Upper lobe of right lung (tissue), 1 donor: ENCODE results near the gene PNLIP. TPM values are rescaled to one million over a fixed set of nuclear protein-coding genes. Genes with fewer than 3 reads are reported as not detected.

Source experiments
- ATAC-seq: fragments of 200-7000 bp; cut with Tn5 transposase; one replicate; pipeline ENCODE4 v1.9.1; 2020; ENCODE audit warnings: mild to moderate bottlenecking, moderate library complexity
- DNase-seq: peaks from one replicate; pipeline ENCODE4 v3.0.0-alpha.2; 2020
- H3K27ac ChIP-seq: fragments of 200-600 bp; one replicate; pipeline ENCODE4 v1.8.0; 2022
- H3K27me3 ChIP-seq: fragments of 200-600 bp; one replicate; pipeline ENCODE4 v1.8.0; 2022; ENCODE audit warnings: mild to moderate bottlenecking
- H3K36me3 ChIP-seq: fragments of 200-600 bp; one replicate; pipeline ENCODE4 v1.8.0; 2022
- H3K4me1 ChIP-seq: fragments of 200-600 bp; one replicate; pipeline ENCODE4 v1.8.0; 2022
- H3K4me3 ChIP-seq: fragments of 200-600 bp; one replicate; pipeline ENCODE4 v1.8.0; 2022; ENCODE audit warnings: mild to moderate bottlenecking
- H3K9me3 ChIP-seq: fragments of 200-600 bp; one replicate; pipeline ENCODE4 v1.8.0; 2022
- intact Hi-C: fragments of 100-400 bp; cut with DNase I; formaldehyde crosslinking; loops from one replicate; pipeline ENCODE4 v1.11.0; 2022
- total RNA-seq: library from RNA; stranded (reverse); fragmentation: NEBNext Ultra II Directional; extraction: Animal tissue kit (Norgen Biotek cat#: 25700); gene quantifications from one replicate; pipeline ENCODE4 v1.2.1, GENCODE V29; 2021
- TF ChIP-seq, protein P1 (sequence below): fragments of 200-600 bp; IDR thresholded peaks from one replicate; pipeline ENCODE4 v1.8.0; 2022; ENCODE audit warnings: antibody characterized with exemption
- donor health status: DM: no; HTN: yes; CAD: no; lungs with severe emphysema.

The PNLIP gene
- total RNA-seq, 1 donor from 2014 or later = not detected

DNA sequence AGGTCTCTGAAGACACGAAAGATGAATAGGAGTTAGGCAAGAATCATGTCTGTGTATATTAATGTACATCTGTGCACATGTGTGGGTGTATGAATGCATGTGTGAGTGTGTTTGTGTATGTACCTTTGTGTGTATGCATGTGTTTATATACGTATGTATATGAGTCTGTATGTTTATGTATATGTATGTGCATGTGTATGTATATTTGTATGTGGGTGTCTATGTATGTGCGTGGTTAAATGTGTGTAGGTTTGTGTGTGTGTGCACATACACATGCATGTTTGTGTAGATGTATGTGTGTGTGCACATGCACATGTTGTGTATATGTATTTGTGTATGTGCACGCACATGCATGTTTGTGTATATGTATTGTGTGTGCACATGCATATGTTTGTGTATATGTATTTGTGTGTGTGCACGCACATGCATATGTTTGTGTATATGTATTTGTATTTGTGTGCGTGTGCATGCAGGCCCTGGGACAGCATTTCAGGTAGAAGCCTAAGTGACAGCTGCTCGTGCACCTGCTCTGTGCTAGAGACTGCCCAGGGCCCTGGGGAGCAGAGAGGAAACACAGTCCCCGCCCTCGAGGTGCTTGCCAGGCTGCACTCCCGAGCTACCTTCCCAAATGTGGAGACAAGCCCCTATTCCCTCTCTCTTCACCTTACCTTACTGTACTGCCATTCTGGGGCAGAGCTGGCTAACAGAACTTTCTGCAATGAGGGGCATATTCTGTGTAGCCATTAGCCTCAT lies 57.1 kb downstream of the PNLIP start:
- ATAC-seq = no peak
- Histone ChIP-seq H3K36me3 (no peaks in the 10 kb centered on the region), H3K4me1 (no peaks in the 10 kb centered on the region), H3K27ac (no peak overlapping the region), H3K27me3 (no peaks in the 10 kb centered on the region), H3K9me3 (no peaks in the 10 kb centered on the region), H3K4me3 (no peak overlapping the region)
- DNase-seq = no peak
- TF ChIP-seq, protein P1, sequence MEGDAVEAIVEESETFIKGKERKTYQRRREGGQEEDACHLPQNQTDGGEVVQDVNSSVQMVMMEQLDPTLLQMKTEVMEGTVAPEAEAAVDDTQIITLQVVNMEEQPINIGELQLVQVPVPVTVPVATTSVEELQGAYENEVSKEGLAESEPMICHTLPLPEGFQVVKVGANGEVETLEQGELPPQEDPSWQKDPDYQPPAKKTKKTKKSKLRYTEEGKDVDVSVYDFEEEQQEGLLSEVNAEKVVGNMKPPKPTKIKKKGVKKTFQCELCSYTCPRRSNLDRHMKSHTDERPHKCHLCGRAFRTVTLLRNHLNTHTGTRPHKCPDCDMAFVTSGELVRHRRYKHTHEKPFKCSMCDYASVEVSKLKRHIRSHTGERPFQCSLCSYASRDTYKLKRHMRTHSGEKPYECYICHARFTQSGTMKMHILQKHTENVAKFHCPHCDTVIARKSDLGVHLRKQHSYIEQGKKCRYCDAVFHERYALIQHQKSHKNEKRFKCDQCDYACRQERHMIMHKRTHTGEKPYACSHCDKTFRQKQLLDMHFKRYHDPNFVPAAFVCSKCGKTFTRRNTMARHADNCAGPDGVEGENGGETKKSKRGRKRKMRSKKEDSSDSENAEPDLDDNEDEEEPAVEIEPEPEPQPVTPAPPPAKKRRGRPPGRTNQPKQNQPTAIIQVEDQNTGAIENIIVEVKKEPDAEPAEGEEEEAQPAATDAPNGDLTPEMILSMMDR = no peak
- intact Hi-C loops = no loop called here

DNA sequence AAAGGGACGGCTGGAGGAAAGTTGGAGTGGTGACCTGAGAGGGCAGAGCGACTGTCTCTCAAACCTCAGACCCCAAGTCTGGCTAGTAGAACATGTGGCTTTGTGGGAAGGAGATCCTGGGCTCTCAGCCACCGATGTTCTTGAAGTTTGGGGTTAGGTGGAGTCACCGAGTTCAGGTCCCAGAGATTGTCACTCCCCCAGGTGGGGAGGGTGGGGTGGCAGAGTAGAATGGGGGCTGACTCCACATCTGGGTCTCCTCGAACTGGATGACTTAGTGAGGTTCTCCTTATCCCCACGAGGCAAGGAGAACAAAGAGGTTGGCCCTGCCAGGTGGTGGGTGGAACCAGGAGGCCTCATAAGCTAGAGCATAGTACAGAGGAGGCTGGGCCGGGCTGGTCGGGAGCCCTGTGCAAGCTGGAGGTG lies 60.3 kb downstream of the PNLIP start:
- Histone ChIP-seq H3K27ac (no peak overlapping the region), H3K9me3 (no peaks in the 10 kb centered on the region), H3K36me3 (no peaks in the 10 kb centered on the region), H3K4me3 (no peak overlapping the region), H3K27me3 (peaks cover 14% of the 10 kb centered on the region), H3K4me1 (no peaks in the 10 kb centered on the region)
- TF ChIP-seq, protein P1 = no peak
- ATAC-seq (no peak), DNase-seq (no peak)
- intact Hi-C loops = no loop called here

DNA sequence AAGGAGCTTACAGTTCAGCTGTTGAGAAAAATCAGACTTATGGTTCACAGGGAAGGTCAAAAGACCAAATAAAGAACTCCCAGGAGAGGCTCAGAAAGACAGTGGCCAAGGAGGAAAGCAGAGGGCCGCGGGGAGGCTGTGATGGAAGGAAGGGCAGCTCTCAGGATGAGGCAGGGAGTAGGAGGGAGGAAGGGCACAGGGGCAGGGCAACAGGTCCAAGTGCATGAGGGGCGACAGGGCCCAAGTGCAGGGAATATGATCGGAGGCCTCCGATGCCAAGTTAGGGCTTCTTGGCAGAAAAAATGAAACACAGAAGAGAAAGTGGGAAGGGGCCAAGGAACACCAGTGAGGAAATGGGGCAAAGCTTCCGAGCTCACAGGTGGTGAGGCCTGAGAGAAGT lies 61.6 kb downstream of the PNLIP start:
- Histone ChIP-seq H3K4me1 (no peaks in the 10 kb centered on the region), H3K9me3 (no peaks in the 10 kb centered on the region), H3K27me3 (peaks cover 19% of the 10 kb centered on the region), H3K36me3 (no peaks in the 10 kb centered on the region), H3K27ac (no peak overlapping the region), H3K4me3 (no peak overlapping the region)
- intact Hi-C loops = no loop called here
- TF ChIP-seq, protein P1 = no peak
- ATAC-seq = no peak
- no peak for DNase-seq

DNA sequence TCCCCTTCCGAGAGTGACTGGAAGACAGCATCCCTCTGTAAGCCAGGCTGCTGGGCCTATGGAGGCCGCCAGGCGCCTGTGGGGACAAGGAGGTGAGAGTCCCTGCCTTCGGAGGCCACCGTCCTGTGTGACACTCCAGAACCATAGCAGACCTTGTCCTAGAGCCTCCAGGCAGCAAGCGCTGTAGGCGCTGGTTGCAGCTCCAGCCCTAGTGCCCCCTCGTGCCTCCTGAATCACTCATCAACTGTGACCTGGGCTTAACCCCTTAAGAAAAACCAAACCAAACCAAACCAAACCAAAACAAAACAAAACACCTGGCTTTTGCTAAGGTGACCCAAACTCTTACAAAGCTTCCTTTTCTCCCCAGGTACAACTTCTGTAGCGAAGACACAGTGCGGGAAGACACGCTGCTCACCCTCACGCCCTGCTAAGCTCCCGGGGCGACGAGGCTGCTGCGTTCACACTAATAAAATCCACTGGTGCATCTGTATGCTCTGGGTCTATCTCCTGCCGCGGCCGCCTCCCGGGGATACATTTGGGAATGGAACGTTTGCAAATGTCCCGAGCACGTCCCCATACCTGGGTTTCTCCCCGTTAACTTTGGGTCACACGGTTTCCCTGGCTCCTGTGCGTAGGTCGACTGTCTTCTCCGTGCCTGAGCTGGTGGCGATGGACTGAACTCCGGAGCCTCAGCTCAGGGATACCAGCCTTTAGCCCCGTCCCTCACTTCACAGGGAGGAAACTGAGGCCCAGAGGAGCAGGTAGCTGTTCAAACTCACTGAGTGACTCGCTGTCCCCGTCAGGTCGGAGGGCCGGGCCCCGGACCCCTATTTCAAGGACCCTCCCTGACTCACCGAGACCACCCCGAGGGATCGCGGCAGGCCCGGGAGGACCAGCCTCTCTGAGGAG lies 63.2 kb downstream of the PNLIP start:
- Histone ChIP-seq H3K9me3 (no peaks in the 10 kb centered on the region), H3K27ac (no peak overlapping the region), H3K36me3 (no peaks in the 10 kb centered on the region), H3K4me3 (peak overlapping the region; percentile 8), H3K4me1 (no peaks in the 10 kb centered on the region), H3K27me3 (peaks cover 19% of the 10 kb centered on the region)
- TF ChIP-seq, protein P1 = no peak
- ATAC-seq (peak; percentile 8), DNase-seq (no peak)
- intact Hi-C loops = no loop called here

DNA sequence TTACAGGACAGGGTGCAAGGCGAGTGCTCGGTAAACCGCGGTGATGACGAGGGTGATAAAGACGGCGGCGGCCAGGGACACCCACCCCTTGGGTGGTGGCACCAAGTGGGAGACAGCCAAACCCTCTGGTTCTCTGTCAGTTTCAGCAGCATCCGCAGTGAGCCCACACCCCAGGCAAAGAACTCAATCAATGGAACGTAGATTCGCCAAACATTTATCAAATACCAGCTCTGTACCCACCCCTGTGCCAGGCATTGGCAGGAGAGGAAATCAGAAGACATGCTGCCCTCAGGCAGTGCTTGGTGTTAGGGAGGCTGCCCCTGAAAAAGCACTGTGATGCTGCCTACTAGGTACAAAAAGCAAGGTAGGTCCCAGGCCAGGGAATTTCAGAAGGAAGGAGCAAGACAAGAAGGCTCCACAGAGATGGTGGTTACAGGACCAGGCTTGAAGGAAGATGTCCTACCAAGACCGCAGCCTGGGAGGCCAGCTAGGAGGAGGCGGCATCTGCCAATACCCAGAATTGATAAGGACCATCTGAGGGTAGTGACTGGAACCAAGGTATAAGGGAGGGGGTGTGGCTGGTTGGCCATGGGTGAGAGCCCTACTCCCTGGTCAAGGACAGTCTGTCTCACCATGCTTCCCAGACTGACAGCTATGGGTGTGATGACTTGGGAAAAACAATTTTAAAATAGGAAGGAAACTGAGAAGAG lies 64.9 kb downstream of the PNLIP start:
- Histone ChIP-seq H3K9me3 (no peaks in the 10 kb centered on the region), H3K27me3 (peaks cover 19% of the 10 kb centered on the region), H3K4me1 (no peaks in the 10 kb centered on the region), H3K4me3 (no peak overlapping the region), H3K36me3 (no peaks in the 10 kb centered on the region), H3K27ac (no peak overlapping the region)
- ATAC-seq = no peak
- intact Hi-C loops = no loop called here
- TF ChIP-seq, protein P1 = no peak
- DNase-seq = no peak
